Ovary (tissue), 9 donors: ENCODE results near the gene ENTHD1. TPM values are rescaled to one million over a fixed set of nuclear protein-coding genes. Genes with fewer than 3 reads are reported as not detected.

Experiments
- DNase-seq, 5 donors: peaks; one replicate each; pipeline ENCODE4 v3.0.0-alpha.2; 2019 to 2020
- H3K27ac ChIP-seq, 2 donors: fragments of 200-600 bp; one replicate each; pipeline versions ENCODE4 v1.5.1 to v1.8.0; 2019 to 2022
- H3K27me3 ChIP-seq: fragments of 200-600 bp; one replicate; pipeline ENCODE4 v1.8.0; 2022
- H3K36me3 ChIP-seq: fragments of 200-600 bp; sonication (generic); one replicate; pipeline ENCODE4 v1.5.1; 2019
- H3K4me1 ChIP-seq: one replicate; pipeline ENCODE4 v1.8.1; 2013; ENCODE audit warnings: mild to moderate bottlenecking, moderate library complexity; ENCODE audit not compliant: insufficient read depth
- H3K4me3 ChIP-seq: fragments of 200-600 bp; sonication (generic); one replicate; pipeline ENCODE4 v1.5.1; 2017
- H3K9me3 ChIP-seq, 2 donors: fragments of 200-600 bp in 1 of 2; sonication (generic) in 1 of 2; one replicate each; pipeline versions ENCODE4 v1.5.1 to v1.8.1; 2013 to 2019; ENCODE audit warnings: mild to moderate bottlenecking in 1 of 2, moderate library complexity in 1 of 2
- EP300 ChIP-seq: sonication (generic); formaldehyde crosslinking; IDR thresholded peaks from one replicate; pipeline ENCODE4 v1.6.1; 2017; ENCODE audit warnings: antibody characterized with exemption
- POLR2A ChIP-seq: fragments of 450-650 bp; IDR thresholded peaks from one replicate; pipeline ENCODE4 v1.6.1; 2017; ENCODE audit warnings: antibody characterized with exemption, mild to moderate bottlenecking, moderate library complexity
- WGBS, 3 donors: extraction: QIAGEN DNeasy Blood & Tissue Kit in 1 of 3; methylation state at CpG; one replicate each; pipeline versions ENCODE4 v1.1.5 to v1.1.7; 2013 to 2017; 5-methylcytosine and 5-hydroxymethylcytosine counted together
- intact Hi-C, 4 donors: fragments of 100-400 bp; cut with DNase I; formaldehyde crosslinking; loops; one replicate each; pipeline versions ENCODE4 v1.11.0 to v1.15.1; 2022 to 2023
- polyA plus RNA-seq, 2 donors: library from polyadenylated mRNA; stranded (reverse); fragments of 200-250 nt in 1 of 2; fragments of 350-450 nt in 1 of 2; fragmentation: Illumina TruSeq in 1 of 2; extraction: RNeasy Lipid Tissue Mini Kit (QIAGEN cat#74804) in 1 of 2; gene quantifications; one replicate each; pipeline ENCODE4 v1.2.3, GENCODE V29; 2013 to 2014
- total RNA-seq, 7 donors: library from RNA; depleted of rRNA in 2 of 7; stranded (reverse); fragments of >200 nt in 2 of 7; fragmentation: NEBNext Ultra II Directional in 3 of 7; extraction: Animal tissue kit (Norgen Biotek cat#: 25700) in 3 of 7; gene quantifications; one replicate each; pipeline versions ENCODE4 v1.1.0 to v1.2.4, GENCODE V29; 2016 to 2023
- TF ChIP-seq, protein P1 (sequence below), 3 donors: fragments of 450-650 bp in 2 of 3; fragments of 200-600 bp in 1 of 3; IDR thresholded peaks; one replicate each; pipeline versions ENCODE4 v1.5.1 to v1.8.0; 2016 to 2022; ENCODE audit warnings: antibody characterized with exemption in 3 of 3, mild to moderate bottlenecking in 1 of 3
- donor health status: DM: no; HTN: no; CAD: no; lungs with moderate emphysema.
- donor health status: DM: no; HTN: no; CAD: no.
- donor health status: Bipolar disorder and iron deficiency.
- donor health status: DM: yes; HTN: yes; CAD: no.
- donor health status: DM: no; HTN: no; CAD: no.
- donor health status: DM: yes; HTN: yes; CAD: no.

Gene ENTHD1
- total and polyA plus RNA-seq, 9 donors = 0.23 TPM; not detected in 8

DNA sequence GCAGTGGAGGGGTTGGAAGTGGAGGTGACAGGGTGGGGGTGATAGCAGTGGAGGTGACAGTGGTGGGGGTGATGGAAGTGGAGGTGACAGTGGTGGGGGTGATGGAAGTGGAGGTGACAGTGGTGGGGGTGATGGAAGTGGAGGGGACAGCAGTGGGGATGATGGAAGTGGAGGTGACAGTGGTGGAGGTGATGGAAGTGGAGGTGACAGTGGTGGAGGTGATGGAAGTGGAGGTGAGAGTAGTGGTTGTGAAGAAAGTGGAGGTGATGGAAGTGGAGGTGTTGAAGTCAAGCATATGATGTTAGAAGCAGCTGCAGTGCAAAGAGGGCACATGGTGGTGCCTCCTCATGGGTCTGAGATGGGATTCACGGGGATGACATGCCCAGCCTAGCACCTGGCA lies 181.5 kb downstream of the ENTHD1 start:
- no peaks in the 10 kb centered on the region for H3K4me1 ChIP-seq
- no peaks in the 10 kb centered on the region for H3K27me3 ChIP-seq
- intact Hi-C loops = no loop called here
- no peaks in the 10 kb centered on the region for H3K36me3 ChIP-seq
- no peak for TF ChIP-seq POLR2A
- TF ChIP-seq EP300 = no peak
- TF ChIP-seq, protein P1, sequence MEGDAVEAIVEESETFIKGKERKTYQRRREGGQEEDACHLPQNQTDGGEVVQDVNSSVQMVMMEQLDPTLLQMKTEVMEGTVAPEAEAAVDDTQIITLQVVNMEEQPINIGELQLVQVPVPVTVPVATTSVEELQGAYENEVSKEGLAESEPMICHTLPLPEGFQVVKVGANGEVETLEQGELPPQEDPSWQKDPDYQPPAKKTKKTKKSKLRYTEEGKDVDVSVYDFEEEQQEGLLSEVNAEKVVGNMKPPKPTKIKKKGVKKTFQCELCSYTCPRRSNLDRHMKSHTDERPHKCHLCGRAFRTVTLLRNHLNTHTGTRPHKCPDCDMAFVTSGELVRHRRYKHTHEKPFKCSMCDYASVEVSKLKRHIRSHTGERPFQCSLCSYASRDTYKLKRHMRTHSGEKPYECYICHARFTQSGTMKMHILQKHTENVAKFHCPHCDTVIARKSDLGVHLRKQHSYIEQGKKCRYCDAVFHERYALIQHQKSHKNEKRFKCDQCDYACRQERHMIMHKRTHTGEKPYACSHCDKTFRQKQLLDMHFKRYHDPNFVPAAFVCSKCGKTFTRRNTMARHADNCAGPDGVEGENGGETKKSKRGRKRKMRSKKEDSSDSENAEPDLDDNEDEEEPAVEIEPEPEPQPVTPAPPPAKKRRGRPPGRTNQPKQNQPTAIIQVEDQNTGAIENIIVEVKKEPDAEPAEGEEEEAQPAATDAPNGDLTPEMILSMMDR (IDR thresholded peaks at IDR 0.05) = no peak
- no peak overlapping the region for H3K27ac ChIP-seq
- H3K9me3 ChIP-seq = no peaks in the 10 kb centered on the region
- 78 to 100% (median 88%) methylated on average over 1 of the region's 1 CpG for WGBS, 3 donors
- DNase-seq = no peak
- H3K4me3 ChIP-seq = no peak overlapping the region

DNA sequence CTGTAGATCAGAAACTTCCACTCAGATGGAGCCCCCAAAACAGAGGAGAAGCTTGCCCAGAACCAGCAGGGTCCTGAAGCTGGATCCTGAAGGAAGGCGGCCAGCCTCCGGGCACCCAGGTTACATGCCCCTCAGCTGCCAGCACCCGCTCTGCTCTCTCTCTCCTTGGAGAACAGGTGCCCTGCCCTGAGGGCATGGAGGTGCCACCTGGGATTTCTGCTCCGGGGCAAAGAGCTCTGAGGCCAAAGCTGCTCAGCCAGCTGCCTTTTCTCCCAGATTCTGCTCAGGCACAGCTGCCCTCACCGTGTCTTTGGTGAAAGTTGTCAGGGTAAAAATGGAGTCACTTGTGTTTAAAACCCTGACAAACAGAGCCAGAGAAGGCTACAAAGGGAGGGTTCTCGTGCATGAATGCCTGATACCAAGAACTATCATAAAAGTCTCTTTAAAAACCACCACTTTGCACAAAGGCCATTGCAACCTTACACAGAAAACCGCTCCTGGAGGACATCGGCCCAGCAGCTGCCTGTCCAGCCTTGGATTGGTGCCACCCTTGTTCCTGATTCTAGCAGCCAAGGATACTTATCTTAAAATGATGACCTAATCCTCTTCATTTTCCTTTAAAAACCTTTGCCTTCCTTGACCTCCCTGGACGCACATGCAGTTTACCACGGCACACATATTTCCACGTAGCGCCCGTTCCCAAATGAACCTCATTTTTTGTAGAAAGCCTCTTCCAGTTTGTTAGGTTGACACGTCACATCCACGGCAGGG lies 183.0 kb downstream of the ENTHD1 start:
- intact Hi-C loops = no loop called here
- Histone ChIP-seq H3K9me3 (no peaks in the 10 kb centered on the region), H3K27me3 (no peaks in the 10 kb centered on the region), H3K36me3 (no peaks in the 10 kb centered on the region), H3K4me3 (no peak overlapping the region), H3K27ac (no peak overlapping the region), H3K4me1 (no peaks in the 10 kb centered on the region)
- no peak for TF ChIP-seq POLR2A
- TF ChIP-seq, protein P1 (IDR thresholded peaks at IDR 0.05) = no peak
- no peak for TF ChIP-seq EP300
- WGBS, 3 donors = 31 to 41% (median 34%) methylated on average over 15 of the region's 15 CpGs
- DNase-seq = peak in 2 of 5 donors; percentile 28 to 47

DNA sequence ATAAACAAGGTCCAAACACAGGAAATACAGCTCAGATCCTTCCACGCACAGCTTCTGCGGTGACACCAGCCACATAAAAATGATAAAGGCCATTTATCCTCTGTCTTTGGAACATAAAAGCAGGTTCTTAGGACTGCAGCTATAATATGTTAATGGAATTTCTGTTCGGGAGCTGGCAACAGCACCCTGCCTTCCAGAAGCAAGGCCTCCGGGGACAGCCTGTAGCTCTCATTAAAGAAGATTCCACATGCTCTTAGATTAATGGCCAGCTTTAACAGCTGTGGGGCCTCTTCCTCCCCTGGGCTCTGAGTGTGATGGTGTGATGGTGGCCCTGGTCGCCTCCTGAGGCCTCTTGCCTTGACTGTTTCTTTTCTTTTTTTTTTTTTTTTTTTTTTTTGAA lies 185.7 kb downstream of the ENTHD1 start:
- no peak for DNase-seq
- 46 to 57% (median 57%) methylated on average over 5 of the region's 5 CpGs for WGBS, 3 donors
- H3K9me3 ChIP-seq = no peaks in the 10 kb centered on the region
- peaks cover 5% of the 10 kb centered on the region for H3K4me1 ChIP-seq
- intact Hi-C loops = no loop called here
- H3K4me3 ChIP-seq = no peak overlapping the region
- TF ChIP-seq, protein P1 (IDR thresholded peaks at IDR 0.05) = no peak
- TF ChIP-seq EP300 (no peak), POLR2A (no peak)
- H3K27me3 ChIP-seq = no peaks in the 10 kb centered on the region
- no peak overlapping the region for H3K27ac ChIP-seq
- no peaks in the 10 kb centered on the region for H3K36me3 ChIP-seq

DNA sequence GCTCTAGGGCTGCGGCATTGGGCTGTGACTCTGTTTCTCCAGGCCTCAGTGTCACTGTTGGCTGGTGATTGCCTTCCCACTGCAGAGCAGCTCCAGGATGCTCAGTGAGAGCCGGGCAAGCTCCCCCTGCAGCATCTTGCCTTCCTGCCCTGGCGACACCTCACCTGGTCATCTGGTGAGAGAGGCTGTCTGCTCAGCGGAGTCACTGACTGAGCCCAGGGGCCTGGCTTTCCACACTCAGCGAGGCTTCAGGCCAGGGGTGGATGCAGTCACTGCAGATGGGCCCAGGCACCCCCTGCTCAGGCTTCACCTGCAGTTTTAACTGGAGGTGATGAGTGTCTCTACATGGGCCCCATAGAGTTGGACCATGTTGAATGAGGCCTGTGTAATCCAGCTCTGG lies 186.2 kb downstream of the ENTHD1 start:
- H3K4me3 ChIP-seq = no peak overlapping the region
- 85 to 97% (median 95%) methylated on average over 5 of the region's 5 CpGs for WGBS, 3 donors
- DNase-seq = no peak
- intact Hi-C loops = no loop called here
- peaks cover 5% of the 10 kb centered on the region for H3K4me1 ChIP-seq
- H3K27me3 ChIP-seq = no peaks in the 10 kb centered on the region
- TF ChIP-seq POLR2A = no peak
- no peak for TF ChIP-seq EP300
- TF ChIP-seq, protein P1 (IDR thresholded peaks at IDR 0.05) = no peak
- no peaks in the 10 kb centered on the region for H3K9me3 ChIP-seq
- H3K36me3 ChIP-seq = no peaks in the 10 kb centered on the region
- H3K27ac ChIP-seq = no peak overlapping the region
